Effector memory CD8-positive, alpha-beta T cell (primary cell): ENCODE measurements around the gene SERPINB6.

ENCODE experiments used
- ATAC-seq: fragments of 150-1000 bp; cut with Tn5 transposase; replicated peaks from 2 replicates; pipeline ENCODE4 v1.10.0; 2021; ENCODE audit warnings: mild to moderate bottlenecking, moderate library complexity
- DNase-seq, 3 experiments: peaks; one replicate each; pipeline ENCODE4 v3.0.0; 2021
- H3K27ac Mint-ChIP-seq, 2 donors: one replicate each; pipeline ENCODE4 v1.8.0; 2022; ENCODE audit warnings: mild to moderate bottlenecking in 2 of 2, mixed read lengths in 2 of 2, moderate library complexity in 2 of 2
- H3K27me3 Mint-ChIP-seq, 2 donors: one replicate each; pipeline ENCODE4 v1.8.0; 2022; ENCODE audit warnings: mixed read lengths in 2 of 2
- H3K36me3 Mint-ChIP-seq: one replicate; pipeline ENCODE4 v1.8.0; 2022; ENCODE audit warnings: mild to moderate bottlenecking, moderate library complexity, mixed read lengths; ENCODE audit not compliant: insufficient read depth
- H3K4me1 Mint-ChIP-seq, 2 donors: one replicate each; pipeline ENCODE4 v1.8.0; 2022; ENCODE audit warnings: low read depth in 2 of 2, mixed read lengths in 2 of 2
- H3K4me3 Mint-ChIP-seq, 2 donors: one replicate each; pipeline ENCODE4 v1.8.0; 2022; ENCODE audit warnings: mild to moderate bottlenecking in 2 of 2, mixed read lengths in 2 of 2, moderate library complexity in 2 of 2
- H3K9me3 Mint-ChIP-seq, 2 donors: one replicate each; pipeline ENCODE4 v1.8.0; 2022; ENCODE audit warnings: mixed read lengths in 2 of 2

The SERPINB6 gene

DNA sequence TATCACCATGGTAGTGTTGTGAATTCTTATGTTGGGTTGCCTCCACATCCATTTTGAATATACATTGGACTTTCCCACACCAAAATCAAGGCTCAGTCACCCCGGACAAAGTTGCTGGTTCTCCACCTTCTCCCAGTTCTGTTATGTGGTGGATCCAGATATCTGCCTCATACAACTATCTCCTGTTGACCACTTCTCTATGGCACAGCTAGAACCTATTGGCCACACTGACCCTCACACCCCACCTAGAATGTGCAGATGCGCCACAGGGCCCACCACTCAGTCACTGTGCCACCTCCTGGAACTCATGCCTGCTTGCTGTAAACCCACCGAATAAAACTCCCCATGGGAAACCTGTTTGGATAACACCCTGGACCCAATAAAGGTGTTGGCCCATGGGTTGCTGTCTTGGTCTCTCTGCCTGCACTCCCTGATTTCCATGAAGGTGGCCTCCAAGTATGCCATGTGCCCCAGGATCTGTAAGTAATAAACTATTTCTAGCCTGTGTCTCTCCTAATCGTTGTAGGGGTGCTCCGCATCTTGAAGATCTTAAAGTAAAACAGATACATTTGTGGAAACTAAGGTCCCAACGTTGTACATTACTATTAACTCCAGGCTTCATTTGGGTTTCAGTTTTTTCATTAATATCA is 21.1 kb upstream of the SERPINB6 start:
- H3K27me3 Mint-ChIP-seq: no peaks in the 10 kb centered on the region
- DNase-seq (no peak), ATAC-seq (no peak)
- peaks cover 13 to 21% of the 10 kb centered on the region in 2 donors for H3K4me1 Mint-ChIP-seq
- no peak overlapping the region for H3K27ac Mint-ChIP-seq
- H3K9me3 Mint-ChIP-seq: no peaks in the 10 kb centered on the region
- H3K36me3 Mint-ChIP-seq: peaks cover 14% of the 10 kb centered on the region
- H3K4me3 Mint-ChIP-seq: no peak overlapping the region

DNA sequence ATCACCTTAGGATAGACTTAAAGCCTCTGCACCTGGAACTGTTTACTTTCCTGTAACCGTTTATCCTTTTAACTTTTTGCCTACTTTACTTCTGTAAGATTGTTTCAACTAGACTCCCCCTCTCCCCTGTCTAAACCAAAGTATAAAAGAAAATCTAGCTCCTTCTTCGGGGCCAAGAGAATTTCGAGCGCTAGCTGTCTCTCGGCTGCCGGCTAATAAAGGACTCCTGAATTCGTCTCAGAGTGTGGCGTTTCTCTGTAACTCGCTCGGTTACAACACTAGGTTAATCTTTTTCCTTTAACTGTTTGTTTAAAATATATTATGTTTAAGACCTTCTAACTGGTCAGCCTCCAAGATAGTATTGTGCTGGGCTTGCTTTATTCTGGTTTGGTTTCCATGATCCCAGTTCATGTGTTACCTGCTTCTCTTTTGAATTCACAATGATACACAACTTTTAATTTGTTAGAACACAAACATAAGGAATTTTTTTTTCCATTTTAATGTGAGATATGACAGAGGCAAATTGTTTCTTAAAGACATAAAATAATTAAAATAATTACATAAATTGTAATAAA is 19.7 kb upstream of the SERPINB6 start:
- Mint-ChIP-seq H3K36me3 (peaks cover 14% of the 10 kb centered on the region), H3K27ac (peak overlapping the region; percentile 98), H3K4me3 (peak overlapping the region; percentile 85 to 92), H3K4me1 (peaks cover 16 to 25% of the 10 kb centered on the region in 2 donors), H3K9me3 (no peaks in the 10 kb centered on the region), H3K27me3 (no peaks in the 10 kb centered on the region)
- DNase-seq: no peak
- ATAC-seq: no peak

DNA sequence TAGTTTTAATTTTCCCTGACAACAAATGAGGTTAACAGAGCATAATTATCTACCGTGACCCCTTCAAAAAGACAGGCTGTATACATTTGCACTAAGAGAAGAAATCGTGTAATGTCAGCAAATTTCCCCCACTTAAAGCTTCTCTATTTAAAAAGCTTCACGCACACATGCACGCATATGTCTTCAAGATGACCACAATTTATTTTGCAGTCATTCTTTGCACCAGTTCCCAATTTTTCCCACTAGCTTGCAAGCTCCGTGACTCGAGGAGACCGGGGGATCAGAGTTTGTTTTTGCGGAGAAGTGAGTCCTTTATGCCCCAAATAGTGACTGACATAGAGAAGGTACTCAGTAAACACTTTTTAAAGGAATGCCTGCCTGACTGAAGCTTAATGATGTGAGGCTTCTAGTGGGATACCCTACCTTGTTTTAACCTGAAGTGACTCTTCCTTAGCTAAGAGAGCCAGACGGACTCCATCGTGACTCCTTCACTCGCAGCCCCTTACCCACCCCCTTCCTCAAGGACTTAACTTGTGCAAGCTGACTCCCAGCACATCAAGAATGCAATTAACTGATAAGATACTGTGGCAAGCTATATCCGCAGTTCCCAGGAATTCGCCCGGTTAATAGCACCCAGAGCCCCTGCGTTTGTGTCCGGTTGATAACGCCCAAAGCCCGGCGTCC is 19.0 kb upstream of the SERPINB6 start:
- no peaks in the 10 kb centered on the region for H3K27me3 Mint-ChIP-seq
- H3K27ac Mint-ChIP-seq: peak overlapping the region; percentile 98
- H3K9me3 Mint-ChIP-seq: no peaks in the 10 kb centered on the region
- H3K4me1 Mint-ChIP-seq: peaks cover 16 to 25% of the 10 kb centered on the region in 2 donors
- peaks cover 14% of the 10 kb centered on the region for H3K36me3 Mint-ChIP-seq
- ATAC-seq (no peak), DNase-seq (peak in 1 of 3 experiments; percentile 14)
- H3K4me3 Mint-ChIP-seq: peak overlapping the region; percentile 85 to 92

DNA sequence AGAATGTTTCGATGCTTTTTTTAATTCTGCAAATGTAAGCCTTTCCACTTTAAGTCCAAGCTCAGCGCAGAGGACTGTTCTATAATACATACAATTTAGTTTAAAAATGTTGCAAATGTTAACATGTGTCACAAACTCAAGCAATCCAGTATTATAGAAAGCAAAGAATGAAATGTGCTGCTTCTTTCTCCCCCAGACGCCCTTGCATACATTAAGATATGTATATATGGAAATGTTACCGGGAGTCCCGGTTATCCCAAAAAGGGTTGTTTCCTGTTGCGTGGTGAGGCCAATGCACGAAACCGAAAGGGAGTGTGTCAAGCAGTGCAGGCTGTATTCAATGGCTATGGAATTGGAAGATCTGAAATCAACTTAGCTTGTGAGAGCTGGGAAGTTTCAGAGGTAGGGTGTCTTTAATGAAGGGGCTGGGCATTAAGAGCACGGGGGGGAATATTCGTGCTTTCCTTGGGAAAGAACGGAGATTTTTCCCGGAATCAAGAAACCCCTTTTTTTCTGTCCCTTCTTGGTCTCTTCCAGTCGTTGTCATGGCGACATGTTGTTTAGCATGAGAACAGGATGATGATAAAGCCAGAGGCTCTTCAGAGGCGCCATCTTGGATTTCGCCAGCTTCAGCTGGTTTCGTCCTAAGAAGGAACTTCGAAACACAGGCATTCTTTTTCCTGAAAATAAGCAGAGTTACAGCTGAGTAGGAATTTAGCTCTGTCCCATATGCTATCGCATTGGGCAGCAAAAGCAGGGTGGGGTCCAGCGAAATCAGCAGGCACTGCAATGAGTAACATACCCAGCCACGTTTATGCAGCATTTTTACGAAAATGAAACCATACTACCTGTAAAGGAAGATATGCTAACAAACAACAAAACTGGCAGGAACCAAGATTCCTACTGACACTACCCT is 18.2 kb upstream of the SERPINB6 start:
- ATAC-seq: peak; percentile 79
- H3K36me3 Mint-ChIP-seq: peaks cover 14% of the 10 kb centered on the region
- H3K27ac Mint-ChIP-seq: peak overlapping the region; percentile 98
- no peaks in the 10 kb centered on the region for H3K9me3 Mint-ChIP-seq
- peak; percentile 75 to 89 (median 77) for DNase-seq
- H3K27me3 Mint-ChIP-seq: no peaks in the 10 kb centered on the region
- peak overlapping the region; percentile 85 to 92 for H3K4me3 Mint-ChIP-seq
- H3K4me1 Mint-ChIP-seq: peaks cover 16 to 25% of the 10 kb centered on the region in 2 donors

DNA sequence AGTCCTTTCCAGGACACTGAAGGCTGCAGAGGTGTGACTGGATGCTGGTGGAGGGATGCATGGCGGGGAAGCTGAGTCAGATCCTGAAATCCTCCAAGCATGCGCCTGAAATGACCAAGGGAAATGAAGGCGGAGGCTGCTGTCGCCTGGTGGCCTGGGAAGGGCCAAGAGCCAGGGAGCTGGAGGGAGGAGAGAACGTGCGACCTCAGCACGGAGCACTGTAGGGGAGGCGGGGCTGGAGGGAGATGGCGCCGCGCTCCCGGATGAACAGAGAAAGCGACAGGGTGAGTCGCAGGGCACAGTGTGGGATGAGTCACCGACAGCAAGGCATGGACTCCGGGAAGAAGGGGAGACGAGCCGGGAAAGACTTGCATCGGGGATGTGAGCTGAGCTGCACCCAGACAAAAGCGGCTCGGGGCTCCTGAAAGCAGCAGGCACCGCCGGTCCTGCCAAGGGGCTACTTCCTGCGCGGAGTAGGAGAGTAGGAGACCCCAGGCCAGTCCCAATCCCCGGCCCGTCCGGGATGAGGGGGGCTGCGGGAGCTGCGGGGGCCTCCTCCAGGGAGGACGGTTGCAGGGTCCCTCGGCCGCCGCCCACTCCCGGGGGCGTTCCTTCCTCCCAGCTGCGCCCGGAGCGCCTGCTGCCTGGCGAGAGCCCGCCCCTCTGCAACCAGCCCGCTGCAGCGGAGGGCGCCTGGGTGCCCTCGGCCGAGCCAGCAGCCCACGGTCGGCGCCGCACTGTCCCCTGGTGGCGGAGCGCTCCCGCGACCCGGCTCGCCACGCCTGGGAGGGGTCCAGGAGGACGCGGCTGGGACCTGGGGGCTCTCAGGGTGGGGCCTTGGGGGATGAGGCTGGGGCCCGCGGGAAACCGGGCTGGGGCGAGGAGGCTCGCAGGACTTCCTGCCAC is 17.3 kb upstream of the SERPINB6 start:
- Mint-ChIP-seq H3K9me3 (no peaks in the 10 kb centered on the region), H3K4me3 (peak overlapping the region; percentile 85 to 92)

DNA sequence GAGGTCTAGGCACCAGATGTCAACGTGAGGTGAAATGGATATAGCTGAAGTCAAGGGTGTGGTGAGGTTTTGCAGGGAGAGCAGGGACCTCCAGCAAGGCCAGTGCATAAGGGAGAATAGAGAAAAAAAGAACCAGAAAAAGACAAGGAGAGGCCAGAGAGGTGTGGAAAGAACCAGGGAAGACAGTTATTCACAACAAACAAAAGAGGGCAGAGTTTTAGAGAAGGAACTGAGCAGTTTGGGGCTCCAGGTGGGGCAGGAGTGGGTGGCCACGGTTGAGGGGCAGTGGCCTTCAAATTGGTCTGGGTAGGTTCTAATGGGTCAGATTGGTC is 16.7 kb upstream of the SERPINB6 start:
- H3K4me3 Mint-ChIP-seq: peak overlapping the region; percentile 85 to 92
- peaks cover 14% of the 10 kb centered on the region for H3K36me3 Mint-ChIP-seq
- H3K9me3 Mint-ChIP-seq: no peaks in the 10 kb centered on the region
- no peak for DNase-seq
- peaks cover 18 to 25% of the 10 kb centered on the region in 2 donors for H3K4me1 Mint-ChIP-seq
- no peak for ATAC-seq
- H3K27ac Mint-ChIP-seq: peak overlapping the region; percentile 89 to 98
- no peaks in the 10 kb centered on the region for H3K27me3 Mint-ChIP-seq

More for the DNA sequence above, 17.3 kb upstream of the SERPINB6 start:
- peaks cover 14% of the 10 kb centered on the region for H3K36me3 Mint-ChIP-seq
- no peaks in the 10 kb centered on the region for H3K27me3 Mint-ChIP-seq
- peaks cover 16 to 25% of the 10 kb centered on the region in 2 donors for H3K4me1 Mint-ChIP-seq
- ATAC-seq (peak; percentile 76), DNase-seq (peak; percentile 70 to 72 (median 70))
- H3K27ac Mint-ChIP-seq: peak overlapping the region; percentile 98

DNA sequence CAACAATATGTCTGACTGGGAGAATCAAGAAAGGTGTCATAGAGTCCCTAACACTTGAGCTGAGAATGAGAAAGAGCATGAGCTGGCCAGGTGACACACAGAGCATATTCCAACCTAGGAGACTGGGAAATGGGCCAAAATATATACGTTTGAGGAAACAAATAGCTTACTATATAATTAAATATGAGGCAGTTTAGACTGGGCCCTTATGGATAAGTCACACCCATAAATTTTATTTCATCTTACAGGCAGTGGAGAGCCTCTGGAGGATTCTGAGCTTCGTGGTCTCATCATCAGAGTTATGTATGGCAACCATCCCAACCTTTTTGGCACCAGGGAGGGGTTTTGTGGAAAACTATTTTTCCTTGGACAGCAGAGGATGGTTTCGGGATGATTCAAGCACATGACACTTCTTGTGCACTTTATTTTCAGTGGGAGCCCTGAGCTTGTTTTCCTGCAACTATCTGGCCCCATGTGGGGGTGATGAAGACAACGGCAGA is 15.4 kb upstream of the SERPINB6 start:
- DNase-seq (no peak), ATAC-seq (no peak)
- Mint-ChIP-seq H3K9me3 (no peaks in the 10 kb centered on the region), H3K27me3 (peaks cover 8 to 9% of the 10 kb centered on the region in 2 donors), H3K4me1 (peaks cover 18 to 25% of the 10 kb centered on the region in 2 donors), H3K27ac (peak overlapping the region; percentile 89 to 98), H3K4me3 (no peak overlapping the region), H3K36me3 (peaks cover 14% of the 10 kb centered on the region)

DNA sequence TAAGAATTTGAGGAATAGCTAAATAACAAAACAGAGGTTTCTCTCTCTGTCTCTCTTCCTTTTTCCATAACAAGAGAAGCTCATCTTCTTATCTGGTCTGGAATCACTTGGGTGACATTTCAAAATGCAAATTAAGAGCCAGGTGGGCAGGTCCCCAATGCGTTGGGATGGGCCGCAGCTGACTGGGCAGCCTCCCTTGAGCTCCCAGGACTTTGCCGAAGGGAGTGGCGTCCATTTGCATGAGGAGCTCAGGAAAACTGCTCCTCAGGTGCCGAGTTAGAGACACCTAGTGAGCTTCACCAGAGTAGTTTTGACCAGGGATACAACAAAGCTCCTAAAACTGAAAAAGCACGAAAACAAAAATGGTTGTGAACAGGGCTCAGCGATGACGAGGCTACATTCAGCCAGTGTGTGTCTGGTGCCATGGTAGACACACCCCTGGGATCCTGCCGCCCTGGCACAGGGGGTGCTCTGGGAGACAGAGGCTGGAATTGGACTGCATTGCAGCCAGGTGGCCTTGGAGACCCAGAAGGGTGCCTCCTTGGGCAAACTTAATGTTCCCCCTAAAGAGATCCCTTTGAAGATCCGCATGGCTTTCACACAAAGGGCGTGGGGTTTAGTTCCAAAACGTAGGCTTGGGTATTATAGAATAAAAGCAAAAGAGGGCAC is 13.5 kb upstream of the SERPINB6 start:
- H3K36me3 Mint-ChIP-seq: peaks cover 10% of the 10 kb centered on the region
- DNase-seq (no peak), ATAC-seq (no peak)
- peaks cover 15% of the 10 kb centered on the region in 2 donors for H3K4me1 Mint-ChIP-seq
- peaks cover 13 to 25% of the 10 kb centered on the region in 2 donors for H3K27me3 Mint-ChIP-seq
- no peak overlapping the region for H3K27ac Mint-ChIP-seq
- no peaks in the 10 kb centered on the region for H3K9me3 Mint-ChIP-seq
- no peak overlapping the region for H3K4me3 Mint-ChIP-seq

DNA sequence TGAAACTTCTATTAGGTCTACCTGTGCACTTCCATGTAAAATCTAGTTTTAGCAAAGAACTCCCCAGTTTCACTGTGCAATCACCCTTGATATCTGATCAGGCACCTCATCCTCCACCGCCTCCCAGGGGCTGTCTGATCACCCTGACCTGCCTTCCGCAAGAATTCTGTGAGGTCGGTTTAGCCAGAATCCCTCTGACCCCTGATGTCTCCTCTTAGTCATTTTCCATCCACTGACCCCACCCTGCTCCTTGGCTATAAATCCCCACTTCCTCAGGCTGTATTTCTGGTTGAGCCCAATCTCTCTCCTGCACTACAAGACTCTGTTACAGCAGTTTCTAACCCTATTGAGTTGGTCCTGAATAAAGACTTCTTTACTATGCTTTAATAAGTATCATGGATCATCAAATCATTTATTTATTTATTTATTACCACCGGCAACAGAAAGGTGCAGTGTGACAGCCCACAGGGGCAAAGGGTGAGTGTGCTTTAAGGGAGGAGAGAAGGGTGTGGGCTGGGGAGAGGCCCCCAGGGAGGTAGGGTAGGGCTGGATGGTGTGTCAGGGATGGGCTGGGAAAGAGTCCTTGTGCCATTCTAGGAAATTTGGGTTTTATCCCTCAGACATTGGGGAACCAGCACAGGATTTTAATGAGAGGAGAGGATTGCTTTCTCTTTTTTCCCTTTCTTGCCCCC is 11.2 kb upstream of the SERPINB6 start:
- H3K4me3 Mint-ChIP-seq: no peak overlapping the region
- H3K4me1 Mint-ChIP-seq: peaks cover 5% of the 10 kb centered on the region in 2 donors
- H3K27ac Mint-ChIP-seq: no peak overlapping the region
- peaks cover 13 to 40% of the 10 kb centered on the region in 2 donors for H3K27me3 Mint-ChIP-seq
- no peaks in the 10 kb centered on the region for H3K36me3 Mint-ChIP-seq
- DNase-seq (no peak), ATAC-seq (no peak)
- H3K9me3 Mint-ChIP-seq: no peaks in the 10 kb centered on the region

DNA sequence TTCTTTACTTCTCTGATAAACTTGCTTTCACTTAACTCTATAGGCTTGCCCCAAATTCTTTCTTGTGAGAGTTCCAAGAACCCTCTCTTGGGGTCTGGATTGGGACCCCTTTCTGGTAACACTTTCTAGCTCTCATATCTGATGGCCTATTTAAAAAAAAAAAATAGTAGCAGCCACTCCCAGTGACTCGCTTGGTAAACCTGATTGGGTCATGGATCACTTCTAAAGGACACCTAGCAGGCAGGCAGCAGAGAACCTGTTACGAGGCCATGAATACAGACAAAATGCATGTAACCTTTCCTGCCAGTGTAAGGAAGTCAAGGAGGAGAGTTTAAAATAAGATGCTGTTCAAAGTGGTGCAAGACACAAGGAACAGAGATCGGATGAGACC is 9.1 kb upstream of the SERPINB6 start:
- Mint-ChIP-seq H3K9me3 (no peaks in the 10 kb centered on the region), H3K36me3 (no peaks in the 10 kb centered on the region), H3K27me3 (peaks cover 13 to 53% of the 10 kb centered on the region in 2 donors)

DNA sequence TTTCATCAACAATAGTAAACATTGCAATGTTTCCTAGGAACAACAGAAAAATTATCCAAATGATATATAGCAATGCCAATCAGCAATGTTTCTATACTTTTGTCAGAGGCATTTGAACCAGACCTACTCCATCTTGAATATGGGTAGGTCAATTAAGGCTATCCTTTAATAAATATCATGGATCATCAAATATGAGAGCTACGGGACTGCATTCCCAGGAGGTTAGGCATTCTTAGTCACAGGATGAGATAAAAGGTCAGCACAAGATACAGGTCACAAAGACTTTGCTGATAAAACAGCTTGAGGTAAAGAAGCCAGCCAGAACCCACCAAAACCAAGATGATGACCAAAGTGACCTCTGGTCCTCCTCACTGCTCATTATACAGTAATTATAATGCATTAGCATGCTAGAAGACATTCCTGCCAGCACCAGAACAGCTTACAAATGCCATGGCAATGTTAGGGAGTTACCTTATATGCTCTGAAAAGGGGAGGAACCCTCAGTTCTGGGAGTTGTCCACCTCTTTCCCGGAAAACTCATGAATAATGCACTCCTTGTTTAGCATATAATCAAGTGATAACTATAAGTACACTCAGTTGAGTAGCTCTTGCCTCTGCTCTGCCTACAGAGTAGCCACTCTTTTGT is 8.6 kb upstream of the SERPINB6 start:
- Mint-ChIP-seq H3K4me3 (no peak overlapping the region), H3K9me3 (no peaks in the 10 kb centered on the region), H3K27me3 (peaks cover 13 to 53% of the 10 kb centered on the region in 2 donors), H3K36me3 (no peaks in the 10 kb centered on the region), H3K27ac (no peak overlapping the region), H3K4me1 (peaks cover 0 to 4% of the 10 kb centered on the region in 2 donors)
- DNase-seq (no peak), ATAC-seq (no peak)

More for the DNA sequence above, 9.1 kb upstream of the SERPINB6 start:
- ATAC-seq (no peak), DNase-seq (no peak)
- H3K4me1 Mint-ChIP-seq: peaks cover 0 to 4% of the 10 kb centered on the region in 2 donors
- H3K27ac Mint-ChIP-seq: no peak overlapping the region
- H3K4me3 Mint-ChIP-seq: no peak overlapping the region
